Breast epithelium (tissue), 3 donors: ENCODE results near the gene DCTN2.

Experiments
- POLR2AphosphoS5 ChIP-seq, 3 donors: sonication (generic); formaldehyde crosslinking; IDR thresholded peaks; one replicate each; pipeline ENCODE4 v1.6.1; 2017; ENCODE audit warnings: antibody characterized with exemption in 3 of 3
- TF ChIP-seq, protein P1 (sequence below), 3 donors: fragments of 450-650 bp; IDR thresholded peaks; one replicate each; pipeline ENCODE4 v1.5.1; 2016 to 2017; ENCODE audit warnings: antibody characterized with exemption in 3 of 3, mild to moderate bottlenecking in 3 of 3, moderate library complexity in 3 of 3

DNA sequence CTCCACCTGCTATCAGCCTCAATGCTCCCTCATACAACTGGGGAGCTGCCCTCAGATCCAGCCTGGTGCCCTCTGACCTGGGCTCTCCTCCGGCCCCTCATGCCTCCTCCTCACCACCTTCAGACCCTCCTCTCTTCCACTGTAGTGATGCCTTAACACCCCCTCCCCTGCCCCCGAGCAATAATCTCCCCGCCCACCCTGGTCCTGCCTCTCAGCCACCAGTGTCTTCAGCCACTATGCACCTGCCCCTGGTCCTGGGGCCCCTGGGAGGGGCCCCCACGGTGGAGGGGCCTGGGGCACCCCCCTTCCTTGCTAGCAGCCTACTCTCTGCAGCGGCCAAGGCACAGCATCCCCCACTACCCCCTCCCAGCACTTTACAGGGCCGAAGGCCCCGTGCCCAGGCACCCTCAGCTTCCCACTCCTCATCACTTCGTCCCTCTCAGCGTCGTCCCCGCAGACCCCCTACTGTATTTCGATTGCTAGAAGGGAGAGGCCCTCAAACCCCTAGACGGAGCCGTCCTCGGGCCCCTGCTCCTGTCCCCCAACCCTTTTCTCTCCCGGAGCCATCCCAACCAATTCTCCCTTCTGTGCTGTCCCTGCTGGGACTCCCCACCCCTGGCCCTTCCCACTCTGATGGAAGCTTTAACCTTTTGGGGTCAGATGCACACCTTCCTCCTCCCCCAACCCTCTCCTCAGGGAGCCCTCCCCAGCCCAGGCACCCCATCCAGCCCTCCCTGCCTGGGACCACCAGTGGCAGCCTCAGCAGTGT lies 21.2 kb downstream of the DCTN2 start:
- TF ChIP-seq, protein P1, sequence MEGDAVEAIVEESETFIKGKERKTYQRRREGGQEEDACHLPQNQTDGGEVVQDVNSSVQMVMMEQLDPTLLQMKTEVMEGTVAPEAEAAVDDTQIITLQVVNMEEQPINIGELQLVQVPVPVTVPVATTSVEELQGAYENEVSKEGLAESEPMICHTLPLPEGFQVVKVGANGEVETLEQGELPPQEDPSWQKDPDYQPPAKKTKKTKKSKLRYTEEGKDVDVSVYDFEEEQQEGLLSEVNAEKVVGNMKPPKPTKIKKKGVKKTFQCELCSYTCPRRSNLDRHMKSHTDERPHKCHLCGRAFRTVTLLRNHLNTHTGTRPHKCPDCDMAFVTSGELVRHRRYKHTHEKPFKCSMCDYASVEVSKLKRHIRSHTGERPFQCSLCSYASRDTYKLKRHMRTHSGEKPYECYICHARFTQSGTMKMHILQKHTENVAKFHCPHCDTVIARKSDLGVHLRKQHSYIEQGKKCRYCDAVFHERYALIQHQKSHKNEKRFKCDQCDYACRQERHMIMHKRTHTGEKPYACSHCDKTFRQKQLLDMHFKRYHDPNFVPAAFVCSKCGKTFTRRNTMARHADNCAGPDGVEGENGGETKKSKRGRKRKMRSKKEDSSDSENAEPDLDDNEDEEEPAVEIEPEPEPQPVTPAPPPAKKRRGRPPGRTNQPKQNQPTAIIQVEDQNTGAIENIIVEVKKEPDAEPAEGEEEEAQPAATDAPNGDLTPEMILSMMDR (IDR thresholded peaks at IDR 0.05) = no peak
- no peak for TF ChIP-seq POLR2AphosphoS5 (IDR thresholded peaks at IDR 0.05)
